HUES6 (cell line): Measurements from ENCODE around the gene NCK2.

Source experiments
- H3K27ac ChIP-seq: 2 replicates; pipeline ENCODE4 v1.7.0; 2013; ENCODE audit warnings: low read depth, mild to moderate bottlenecking, low read length, inconsistent platforms
- H3K27me3 ChIP-seq: 2 replicates; pipeline ENCODE4 v1.6.1; 2013; ENCODE audit warnings: low read length; ENCODE audit not compliant: control insufficient read depth, insufficient read depth
- H3K36me3 ChIP-seq: 2 replicates; pipeline ENCODE4 v1.6.1; 2013; ENCODE audit warnings: low read length; ENCODE audit not compliant: control insufficient read depth, insufficient read depth
- H3K4me1 ChIP-seq: 2 replicates; pipeline ENCODE4 v1.6.1; 2013; ENCODE audit warnings: low read length; ENCODE audit not compliant: control insufficient read depth, insufficient read depth
- H3K4me3 ChIP-seq: 2 replicates; pipeline ENCODE4 v1.5.1; 2013; ENCODE audit warnings: low read depth, low read length
- H3K9ac ChIP-seq: one replicate; pipeline ENCODE4 v1.6.1; 2013; ENCODE audit warnings: mild to moderate bottlenecking, low read length
- H3K9me3 ChIP-seq: 2 replicates; pipeline ENCODE4 v1.6.1; 2013; ENCODE audit warnings: low read depth, low read length; ENCODE audit not compliant: control insufficient read depth, insufficient read depth

The NCK2 gene

DNA sequence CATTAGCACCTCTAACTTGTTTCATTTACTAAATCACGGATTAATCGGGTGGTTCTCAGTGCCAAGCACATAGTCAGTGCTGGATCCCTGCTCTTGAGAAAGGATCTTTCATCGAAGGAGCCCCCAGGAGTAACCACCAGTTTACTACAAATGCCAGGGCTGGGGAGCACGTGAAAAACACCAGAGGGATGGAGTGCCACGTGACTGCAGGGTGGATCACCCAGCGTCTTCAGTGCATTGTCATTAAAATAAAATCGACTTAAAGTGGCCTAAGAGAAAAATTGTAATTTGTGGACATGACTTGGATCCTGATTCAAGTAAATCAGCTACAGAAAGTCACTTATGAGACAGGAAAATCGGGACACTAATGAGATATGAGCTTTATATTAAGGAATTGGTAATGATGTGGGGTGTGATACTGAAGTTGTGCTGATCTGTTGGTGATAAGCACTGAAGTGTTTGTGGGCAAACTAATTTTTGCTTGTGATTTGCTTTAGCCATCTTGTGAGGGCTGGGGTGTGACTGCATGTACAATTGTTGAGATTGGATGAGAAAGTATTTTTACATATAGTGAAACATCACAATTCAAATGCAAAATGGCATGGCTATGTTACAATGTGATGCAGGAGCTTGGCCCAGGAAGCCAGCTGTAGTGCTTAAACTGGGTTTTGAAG lies 63.8 kb downstream of the NCK2 start:
- no peak overlapping the region for H3K9ac ChIP-seq
- H3K27me3 ChIP-seq, result no peaks in the 10 kb centered on the region
- H3K36me3 ChIP-seq, result no peaks in the 10 kb centered on the region
- H3K4me3 ChIP-seq, result no peak overlapping the region
- no peak overlapping the region for H3K27ac ChIP-seq
- no peaks in the 10 kb centered on the region for H3K9me3 ChIP-seq
- H3K4me1 ChIP-seq, result peaks cover 19% of the 10 kb centered on the region; the same call in 1 of the 2 replicates

DNA sequence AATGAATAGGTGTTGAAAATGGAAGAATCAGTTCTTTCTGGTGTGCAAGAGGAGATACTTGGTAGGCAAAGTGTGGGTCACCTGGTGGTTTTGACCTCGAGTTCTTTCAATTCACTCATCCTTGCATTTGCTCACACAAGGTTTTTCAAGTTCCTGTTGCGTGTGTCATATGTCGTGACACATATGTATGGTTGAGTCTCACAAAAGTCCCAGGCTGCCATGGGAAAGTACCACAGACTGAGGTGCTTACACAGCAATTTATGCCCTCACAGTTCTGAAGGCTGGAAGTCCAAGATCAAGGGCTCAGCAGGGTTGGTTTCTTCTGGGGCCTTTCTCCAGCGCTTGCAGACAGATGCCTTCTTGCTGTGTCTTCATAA lies 64.4 kb downstream of the NCK2 start:
- Histone ChIP-seq H3K9ac (no peak overlapping the region), H3K27ac (no peak overlapping the region), H3K4me1 (peaks cover 21% of the 10 kb centered on the region; the same call in 1 of the 2 replicates), H3K9me3 (no peaks in the 10 kb centered on the region), H3K36me3 (no peaks in the 10 kb centered on the region), H3K4me3 (no peak overlapping the region), H3K27me3 (no peaks in the 10 kb centered on the region)

DNA sequence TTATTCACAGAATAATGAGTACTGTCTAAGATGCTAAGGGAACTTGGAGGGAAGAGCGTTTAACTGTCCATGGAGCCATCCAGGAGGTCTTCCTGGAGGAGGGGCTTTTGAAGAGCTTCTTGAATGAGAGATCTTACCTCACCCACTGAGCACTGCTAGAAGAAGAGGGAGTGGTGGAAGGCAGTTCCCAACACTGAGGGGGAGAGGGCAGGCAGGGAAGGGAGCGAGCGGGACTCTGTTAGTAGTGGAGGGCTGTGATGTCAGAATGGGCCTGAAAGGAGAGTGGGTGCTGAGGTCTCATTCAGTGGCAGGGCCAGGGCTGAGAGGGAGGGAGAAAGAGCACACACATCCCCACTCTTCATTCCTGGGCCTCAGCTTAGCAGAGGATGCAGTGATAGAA lies 65.0 kb downstream of the NCK2 start:
- H3K36me3 ChIP-seq, result no peaks in the 10 kb centered on the region
- no peaks in the 10 kb centered on the region for H3K9me3 ChIP-seq
- no peak overlapping the region for H3K27ac ChIP-seq
- H3K27me3 ChIP-seq, result no peaks in the 10 kb centered on the region
- no peak overlapping the region for H3K4me3 ChIP-seq
- H3K9ac ChIP-seq, result no peak overlapping the region
- peaks cover 23% of the 10 kb centered on the region; the same call in 1 of the 2 replicates for H3K4me1 ChIP-seq

DNA sequence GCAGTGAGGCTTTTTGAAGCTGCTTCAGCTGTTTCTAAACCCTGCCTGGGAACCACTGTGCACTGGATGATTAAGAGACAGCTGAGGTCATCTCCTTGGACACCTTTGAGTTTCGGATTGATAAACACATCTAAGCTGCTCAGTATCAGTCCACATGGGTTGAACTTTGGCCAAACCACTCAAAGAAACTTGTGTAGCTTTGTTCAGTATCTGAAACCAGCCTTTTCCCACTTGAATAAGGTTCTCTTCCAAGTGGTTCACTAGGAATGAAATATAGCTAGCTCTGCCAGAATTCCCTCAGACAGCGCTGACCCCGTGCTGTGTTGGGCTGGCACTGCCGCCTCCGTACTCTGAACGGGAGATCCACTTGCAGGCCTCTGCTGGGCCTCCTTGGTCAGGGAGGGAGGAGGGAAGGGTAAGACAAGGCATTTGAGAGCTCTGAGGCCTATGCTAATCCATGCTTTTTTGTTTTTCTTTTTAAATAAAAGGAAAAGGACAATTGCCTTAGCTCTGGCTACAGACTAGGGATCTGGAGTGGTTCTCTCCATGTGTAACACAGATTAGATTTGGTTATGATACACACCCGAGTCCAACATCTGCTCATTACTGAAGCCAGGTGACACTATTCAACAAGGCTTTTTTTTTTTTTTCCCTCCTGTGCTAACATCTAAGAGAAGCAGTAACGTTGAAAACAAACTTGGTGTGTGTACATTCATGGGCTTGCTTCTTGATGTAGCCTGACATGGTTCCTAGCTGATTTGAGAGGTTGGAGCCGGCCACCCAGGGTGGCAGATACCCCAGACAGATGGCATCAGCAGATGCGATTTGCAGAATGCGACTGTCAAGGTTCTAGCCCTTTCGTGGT lies 67.7 kb downstream of the NCK2 start:
- Histone ChIP-seq H3K9me3 (no peaks in the 10 kb centered on the region), H3K4me3 (no peak overlapping the region), H3K27me3 (no peaks in the 10 kb centered on the region), H3K4me1 (peaks cover 23% of the 10 kb centered on the region; the same call in 1 of the 2 replicates), H3K36me3 (peaks cover 10% of the 10 kb centered on the region), H3K27ac (no peak overlapping the region), H3K9ac (no peak overlapping the region)

DNA sequence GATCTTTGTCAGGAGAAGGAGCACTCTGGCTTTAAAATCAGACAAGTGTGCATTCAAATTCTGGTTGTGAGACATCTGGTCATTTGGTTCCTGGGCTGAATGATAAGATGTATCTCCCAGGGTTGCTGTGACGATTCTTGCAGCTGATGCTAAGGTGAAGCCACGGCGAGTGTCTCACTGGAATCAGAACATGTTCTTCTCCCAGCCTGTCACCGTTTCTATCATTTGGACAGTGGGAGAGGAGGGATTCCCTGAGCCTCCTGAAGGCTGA lies 68.3 kb downstream of the NCK2 start:
- H3K27ac ChIP-seq, result no peak overlapping the region
- H3K36me3 ChIP-seq, result peaks cover 10% of the 10 kb centered on the region

DNA sequence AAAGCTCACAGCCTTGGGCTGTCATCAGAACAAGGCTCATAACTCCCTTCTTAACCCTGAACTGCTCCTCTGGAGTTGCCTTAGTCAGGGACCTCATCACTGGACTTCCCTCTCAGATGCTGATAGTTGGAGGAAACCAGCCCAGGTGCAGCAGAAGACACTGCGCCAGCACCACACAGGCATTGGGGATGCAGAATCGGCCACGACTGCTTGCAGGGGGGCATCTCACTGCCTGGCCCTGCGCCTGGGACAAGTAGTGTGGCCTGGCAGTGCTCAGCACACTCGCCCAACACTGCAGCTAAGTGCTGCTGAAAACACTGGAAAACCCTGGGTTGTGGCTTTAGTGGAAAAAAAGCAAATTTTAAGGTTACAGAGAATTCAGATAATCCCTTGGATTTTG lies 68.7 kb downstream of the NCK2 start:
- H3K36me3 ChIP-seq, result peaks cover 10% of the 10 kb centered on the region
- peaks cover 20% of the 10 kb centered on the region; the same call in 1 of the 2 replicates for H3K4me1 ChIP-seq
- H3K4me3 ChIP-seq, result no peak overlapping the region
- H3K27ac ChIP-seq, result no peak overlapping the region
- no peaks in the 10 kb centered on the region for H3K9me3 ChIP-seq
- H3K27me3 ChIP-seq, result no peaks in the 10 kb centered on the region
- no peak overlapping the region for H3K9ac ChIP-seq

More for the DNA sequence above, 68.3 kb downstream of the NCK2 start:
- Histone ChIP-seq H3K4me1 (peaks cover 23% of the 10 kb centered on the region; the same call in 1 of the 2 replicates), H3K9ac (no peak overlapping the region), H3K9me3 (no peaks in the 10 kb centered on the region), H3K4me3 (no peak overlapping the region), H3K27me3 (no peaks in the 10 kb centered on the region)

DNA sequence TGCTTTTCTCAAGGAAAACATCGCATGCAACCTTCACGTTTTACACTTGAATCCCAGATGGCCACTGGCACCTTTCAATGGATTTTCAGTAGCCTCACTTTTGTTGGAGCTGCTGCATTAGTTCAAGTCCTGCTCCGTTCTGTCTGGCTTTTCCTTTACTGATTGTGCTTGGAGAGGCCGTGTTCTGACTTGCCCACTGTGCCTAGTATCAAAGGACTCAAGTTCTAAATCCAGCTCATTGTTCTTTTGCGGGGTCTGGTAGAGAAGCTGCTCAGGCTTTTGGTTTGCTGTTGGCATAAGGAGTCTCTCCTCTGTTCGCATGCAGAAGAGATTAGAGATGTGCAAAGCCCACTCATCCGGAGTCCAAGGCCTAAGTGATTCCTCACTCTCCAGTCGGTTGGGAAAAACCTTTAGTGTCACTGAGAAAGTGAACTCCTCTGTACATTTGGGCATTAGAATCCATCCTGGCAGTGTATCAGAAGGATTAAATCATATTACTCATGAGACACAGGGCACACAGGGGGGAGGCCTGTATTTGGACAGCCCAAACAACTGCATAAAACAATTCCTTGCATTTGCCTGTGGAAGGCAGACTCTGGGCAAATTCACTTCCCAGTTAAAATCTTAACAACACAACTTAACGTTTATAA lies 69.7 kb downstream of the NCK2 start:
- Histone ChIP-seq H3K36me3 (peaks cover 10% of the 10 kb centered on the region), H3K27me3 (no peaks in the 10 kb centered on the region), H3K4me1 (peaks cover 11% of the 10 kb centered on the region; the same call in 1 of the 2 replicates), H3K9me3 (no peaks in the 10 kb centered on the region), H3K9ac (no peak overlapping the region), H3K27ac (no peak overlapping the region), H3K4me3 (no peak overlapping the region)

DNA sequence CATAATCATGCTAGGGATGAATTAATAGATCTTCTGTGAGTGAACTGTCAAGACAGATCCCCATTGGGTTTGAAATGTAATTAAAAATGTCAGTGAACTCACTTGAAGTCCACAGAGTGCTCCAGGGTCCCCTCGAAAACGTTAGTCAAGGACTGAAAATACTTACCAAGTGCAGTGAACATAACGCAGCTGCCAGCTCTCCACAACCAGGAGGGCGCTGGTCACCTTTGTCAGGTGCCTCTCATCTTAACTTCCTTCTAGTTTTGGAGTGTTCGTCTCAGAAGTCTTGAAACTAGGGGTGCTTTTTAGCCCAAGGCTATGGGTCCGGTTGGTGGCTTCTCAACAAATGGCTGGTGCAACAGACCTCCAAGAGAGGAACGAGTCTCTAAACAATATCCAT lies 70.7 kb downstream of the NCK2 start:
- H3K9ac ChIP-seq, result no peak overlapping the region
- no peaks in the 10 kb centered on the region for H3K27me3 ChIP-seq
- H3K4me3 ChIP-seq, result no peak overlapping the region
- H3K9me3 ChIP-seq, result no peaks in the 10 kb centered on the region
- no peak overlapping the region for H3K27ac ChIP-seq
- peaks cover 10% of the 10 kb centered on the region for H3K36me3 ChIP-seq
- H3K4me1 ChIP-seq, result peaks cover 4% of the 10 kb centered on the region; the same call in 1 of the 2 replicates

DNA sequence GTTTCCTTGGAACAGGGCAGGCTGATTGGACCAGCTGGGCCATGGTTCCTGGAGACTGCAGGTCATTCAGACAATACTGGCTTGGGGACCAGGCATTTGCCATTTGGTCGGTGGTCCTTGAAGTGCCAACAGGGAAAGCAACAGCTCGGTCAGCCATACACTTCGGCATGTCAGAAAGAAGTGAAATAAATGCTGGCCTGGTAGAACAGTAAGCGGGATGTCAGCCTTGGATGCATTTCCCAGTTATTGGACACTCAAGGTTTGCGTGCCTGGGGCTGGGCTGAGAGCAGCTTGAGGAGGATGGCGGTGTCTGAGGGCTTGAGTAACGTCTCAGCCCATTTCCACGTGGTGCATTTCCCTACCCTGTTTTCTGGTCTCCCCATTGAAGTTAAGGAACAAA lies 75.4 kb downstream of the NCK2 start:
- Histone ChIP-seq H3K36me3 (peaks cover 10% of the 10 kb centered on the region), H3K27ac (no peak overlapping the region), H3K9me3 (no peaks in the 10 kb centered on the region), H3K27me3 (no peaks in the 10 kb centered on the region), H3K9ac (no peak overlapping the region), H3K4me1 (peaks cover 6% of the 10 kb centered on the region), H3K4me3 (no peak overlapping the region)

DNA sequence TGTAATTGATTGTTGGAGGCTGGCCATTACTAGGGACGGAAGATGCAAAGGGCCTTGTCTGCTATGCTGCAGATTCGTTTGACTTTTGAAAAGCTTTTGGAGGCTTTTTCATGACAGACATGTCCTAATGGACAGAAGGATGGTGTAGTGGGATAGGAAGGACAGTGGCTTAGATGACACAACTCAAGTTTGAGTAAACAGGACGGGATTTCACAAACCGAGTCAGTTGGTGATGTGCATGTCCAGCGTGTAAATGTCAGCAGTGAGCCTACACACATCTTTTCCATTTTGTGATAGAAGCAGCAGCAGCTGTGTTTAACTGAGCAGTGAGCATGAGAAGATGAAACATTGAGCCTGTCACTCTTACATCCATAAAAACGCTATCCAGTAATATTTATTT lies 76.0 kb downstream of the NCK2 start:
- Histone ChIP-seq H3K27me3 (no peaks in the 10 kb centered on the region), H3K36me3 (peaks cover 10% of the 10 kb centered on the region)

More for the DNA sequence above, 76.0 kb downstream of the NCK2 start:
- Histone ChIP-seq H3K4me3 (no peak overlapping the region), H3K27ac (no peak overlapping the region), H3K9ac (no peak overlapping the region), H3K9me3 (no peaks in the 10 kb centered on the region), H3K4me1 (peaks cover 6% of the 10 kb centered on the region)
